ENCODE results near the gene CALHM4. TPM values are rescaled to one million over a fixed set of nuclear protein-coding genes. Genes with fewer than 3 reads are reported as not detected.

CALHM4 gene
- total and polyA plus RNA-seq, 2 of the 13 experiments (the other 11 are each of a cell fraction or from before 2014, with no cell fraction given): not detected

DNA sequence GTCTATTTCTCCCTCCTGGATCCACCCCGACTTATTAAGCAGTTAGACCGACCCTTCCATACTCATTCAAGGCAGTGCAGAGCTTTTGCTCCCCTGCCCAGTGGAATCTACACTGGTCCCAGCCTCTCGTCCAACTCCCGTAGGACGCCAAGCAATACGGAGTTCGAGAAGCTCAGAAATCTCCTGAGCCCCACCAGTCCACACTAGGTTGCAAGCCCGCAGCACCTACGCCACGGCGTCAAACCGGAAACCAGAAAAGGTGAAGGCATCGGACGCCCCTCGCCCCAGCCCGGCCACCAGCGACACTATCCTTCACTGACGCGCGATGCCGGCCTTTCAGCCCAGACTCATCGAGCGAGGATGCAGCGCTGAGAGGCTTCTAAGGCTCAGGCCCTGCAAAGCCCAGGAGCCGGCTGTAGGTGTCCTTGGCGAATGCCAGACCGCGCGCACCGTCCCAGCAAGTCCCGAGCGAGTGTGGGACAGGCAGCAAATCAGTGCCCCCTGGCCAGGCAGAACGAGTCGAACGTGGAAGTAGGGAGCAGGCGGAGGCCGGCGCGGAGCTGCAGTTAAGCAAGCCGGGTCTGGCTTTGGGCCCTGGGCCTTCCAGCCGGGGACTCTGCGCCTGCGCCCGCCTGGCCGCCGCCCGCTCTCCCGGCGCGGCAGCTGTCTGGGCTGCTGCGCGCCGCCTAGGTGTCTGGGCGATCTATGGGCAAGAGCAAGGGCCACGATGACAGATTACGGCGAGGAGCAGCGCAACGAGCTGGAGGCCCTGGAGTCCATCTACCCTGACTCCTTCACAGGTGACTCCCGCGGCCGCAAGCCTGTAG is 17.5 kb downstream of the CALHM4 start, which contains the start of gene RWDD1 (continued):
- TF ChIP-seq, protein P1, sequence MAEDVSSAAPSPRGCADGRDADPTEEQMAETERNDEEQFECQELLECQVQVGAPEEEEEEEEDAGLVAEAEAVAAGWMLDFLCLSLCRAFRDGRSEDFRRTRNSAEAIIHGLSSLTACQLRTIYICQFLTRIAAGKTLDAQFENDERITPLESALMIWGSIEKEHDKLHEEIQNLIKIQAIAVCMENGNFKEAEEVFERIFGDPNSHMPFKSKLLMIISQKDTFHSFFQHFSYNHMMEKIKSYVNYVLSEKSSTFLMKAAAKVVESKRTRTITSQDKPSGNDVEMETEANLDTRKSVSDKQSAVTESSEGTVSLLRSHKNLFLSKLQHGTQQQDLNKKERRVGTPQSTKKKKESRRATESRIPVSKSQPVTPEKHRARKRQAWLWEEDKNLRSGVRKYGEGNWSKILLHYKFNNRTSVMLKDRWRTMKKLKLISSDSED (CRISPR knock-in tag; IDR thresholded peaks at IDR 0.05): no peak
- TF ChIP-seq TCF12 (IDR thresholded peaks at IDR 0.05) (no peak), TCF12 (CRISPR knock-in tag; IDR thresholded peaks at IDR 0.05) (peak; percentile 86; the same call in 1 of the 2 replicates), ZMAT3 (CRISPR knock-in tag; conservative IDR thresholded peaks at IDR 0.05) (peak; percentile 42; the same call in 1 of the 2 replicates), ZNF17 (CRISPR knock-in tag; IDR thresholded peaks at IDR 0.05) (no peak), MXI1 (IDR thresholded peaks at IDR 0.05; ENCODE audit: borderline replicate concordance, low read depth, low read length) (peak; percentile 97), MYNN (CRISPR knock-in tag; IDR thresholded peaks at IDR 0.05; ENCODE audit: low read depth) (0 out of 2 replicates have a peak, but pooled peaks have one; percentile 43), ZZZ3 (CRISPR knock-in tag; IDR thresholded peaks at IDR 0.05; ENCODE audit: borderline replicate concordance) (peak; percentile 100; the same call in 1 of the 2 replicates), CEBPG (CRISPR knock-in tag; IDR thresholded peaks at IDR 0.05) (peak; percentile 87), TEAD3 (CRISPR knock-in tag; optimal IDR thresholded peaks at IDR 0.05; ENCODE audit: borderline replicate concordance) (peak; percentile 79), ZNF264 (CRISPR knock-in tag; IDR thresholded peaks at IDR 0.05) (peak; percentile 85), NCOR1 (IDR thresholded peaks at IDR 0.05; ENCODE audit: borderline replicate concordance, low read length) (peak; percentile 24; the same call in 1 of the 2 replicates), REXO4 (CRISPR knock-in tag; IDR thresholded peaks at IDR 0.05; ENCODE audit: borderline replicate concordance) (no peak; the same call in 1 of the 2 replicates), HDAC6 (IDR thresholded peaks at IDR 0.05; ENCODE audit: low read depth, low read length) (0 out of 2 replicates have a peak, but pooled peaks have one; percentile 3), PLRG1 (conservative IDR thresholded peaks at IDR 0.05) (no peak), ELF1 (CRISPR knock-in tag; IDR thresholded peaks at IDR 0.05) (peak; percentile 93), GTF2F1 (IDR thresholded peaks at IDR 0.05; ENCODE audit: low read length) (peak; percentile 89), ETV6 (CRISPR knock-in tag; conservative IDR thresholded peaks at IDR 0.05) (peak; percentile 95), ZEB1 (IDR thresholded peaks at IDR 0.05; ENCODE audit: insufficient replicate concordance, low read depth) (no peak), RXRB (CRISPR knock-in tag; IDR thresholded peaks at IDR 0.05; ENCODE audit: borderline replicate concordance) (peak; percentile 67), ZNF768 (CRISPR knock-in tag; IDR thresholded peaks at IDR 0.05) (peak; percentile 80), HNRNPUL1 (IDR thresholded peaks at IDR 0.05; ENCODE audit: low read depth, low read length) (peak; percentile 65; the same call in 1 of the 2 replicates)
- TF ChIP-seq, protein P2, sequence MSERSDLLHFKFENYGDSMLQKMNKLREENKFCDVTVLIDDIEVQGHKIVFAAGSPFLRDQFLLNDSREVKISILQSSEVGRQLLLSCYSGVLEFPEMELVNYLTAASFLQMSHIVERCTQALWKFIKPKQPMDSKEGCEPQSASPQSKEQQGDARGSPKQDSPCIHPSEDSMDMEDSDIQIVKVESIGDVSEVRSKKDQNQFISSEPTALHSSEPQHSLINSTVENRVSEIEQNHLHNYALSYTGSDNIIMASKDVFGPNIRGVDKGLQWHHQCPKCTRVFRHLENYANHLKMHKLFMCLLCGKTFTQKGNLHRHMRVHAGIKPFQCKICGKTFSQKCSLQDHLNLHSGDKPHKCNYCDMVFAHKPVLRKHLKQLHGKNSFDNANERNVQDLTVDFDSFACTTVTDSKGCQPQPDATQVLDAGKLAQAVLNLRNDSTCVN (CRISPR knock-in tag; IDR thresholded peaks at IDR 0.05; ENCODE audit: borderline replicate concordance): peak; percentile 49
- TF ChIP-seq, protein P3, sequence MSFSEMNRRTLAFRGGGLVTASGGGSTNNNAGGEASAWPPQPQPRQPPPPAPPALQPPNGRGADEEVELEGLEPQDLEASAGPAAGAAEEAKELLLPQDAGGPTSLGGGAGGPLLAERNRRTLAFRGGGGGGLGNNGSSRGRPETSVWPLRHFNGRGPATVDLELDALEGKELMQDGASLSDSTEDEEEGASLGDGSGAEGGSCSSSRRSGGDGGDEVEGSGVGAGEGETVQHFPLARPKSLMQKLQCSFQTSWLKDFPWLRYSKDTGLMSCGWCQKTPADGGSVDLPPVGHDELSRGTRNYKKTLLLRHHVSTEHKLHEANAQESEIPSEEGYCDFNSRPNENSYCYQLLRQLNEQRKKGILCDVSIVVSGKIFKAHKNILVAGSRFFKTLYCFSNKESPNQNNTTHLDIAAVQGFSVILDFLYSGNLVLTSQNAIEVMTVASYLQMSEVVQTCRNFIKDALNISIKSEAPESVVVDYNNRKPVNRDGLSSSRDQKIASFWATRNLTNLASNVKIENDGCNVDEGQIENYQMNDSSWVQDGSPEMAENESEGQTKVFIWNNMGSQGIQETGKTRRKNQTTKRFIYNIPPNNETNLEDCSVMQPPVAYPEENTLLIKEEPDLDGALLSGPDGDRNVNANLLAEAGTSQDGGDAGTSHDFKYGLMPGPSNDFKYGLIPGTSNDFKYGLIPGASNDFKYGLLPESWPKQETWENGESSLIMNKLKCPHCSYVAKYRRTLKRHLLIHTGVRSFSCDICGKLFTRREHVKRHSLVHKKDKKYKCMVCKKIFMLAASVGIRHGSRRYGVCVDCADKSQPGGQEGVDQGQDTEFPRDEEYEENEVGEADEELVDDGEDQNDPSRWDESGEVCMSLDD (CRISPR knock-in tag; IDR thresholded peaks at IDR 0.05; ENCODE audit: borderline replicate concordance): no peak; the same call in 1 of the 2 replicates
- TF ChIP-seq, protein P4, sequence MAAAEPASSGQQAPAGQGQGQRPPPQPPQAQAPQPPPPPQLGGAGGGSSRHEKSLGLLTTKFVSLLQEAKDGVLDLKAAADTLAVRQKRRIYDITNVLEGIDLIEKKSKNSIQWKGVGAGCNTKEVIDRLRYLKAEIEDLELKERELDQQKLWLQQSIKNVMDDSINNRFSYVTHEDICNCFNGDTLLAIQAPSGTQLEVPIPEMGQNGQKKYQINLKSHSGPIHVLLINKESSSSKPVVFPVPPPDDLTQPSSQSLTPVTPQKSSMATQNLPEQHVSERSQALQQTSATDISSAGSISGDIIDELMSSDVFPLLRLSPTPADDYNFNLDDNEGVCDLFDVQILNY (CRISPR knock-in tag; conservative IDR thresholded peaks at IDR 0.05): peak; percentile 86
